Gastroesophageal sphincter (tissue), 4 donors: Measurements from ENCODE around the gene GALNT2. TPM values are rescaled to one million over a fixed set of nuclear protein-coding genes. Genes with fewer than 3 reads are reported as not detected.

Experiments
- ATAC-seq: fragments of 150-250 bp; one replicate; pipeline ENCODE4 v1.9.1; 2016; ENCODE audit warnings: mild to moderate bottlenecking, moderate library complexity
- H3K27ac ChIP-seq, 4 donors: fragments of 200-600 bp; sonication (generic) in 3 of 4; 1 replicate in 3 of 4; 2 replicates in 1 of 4; pipeline ENCODE4 v1.5.1; 2016 to 2019
- H3K27me3 ChIP-seq: fragments of 200-600 bp; sonication (generic); one replicate; pipeline ENCODE4 v1.5.1; 2019
- H3K36me3 ChIP-seq, 2 donors: fragments of 200-600 bp; sonication (generic); one replicate each; pipeline ENCODE4 v1.5.1; 2019; ENCODE audit warnings: control low read depth in 1 of 2
- H3K4me1 ChIP-seq, 3 donors: fragments of 200-600 bp; sonication (generic); 1 replicate in 2 of 3; 2 replicates in 1 of 3; pipeline ENCODE4 v1.5.1; 2016 to 2019; ENCODE audit warnings: control low read depth in 2 of 3
- H3K4me3 ChIP-seq, 2 donors: fragments of 200-600 bp; sonication (generic); one replicate each; pipeline ENCODE4 v1.5.1; 2019; ENCODE audit warnings: mild to moderate bottlenecking in 1 of 2, moderate library complexity in 1 of 2
- H3K9me3 ChIP-seq, 3 donors: fragments of 200-600 bp; sonication (generic); one replicate each; pipeline ENCODE4 v1.5.1; 2017 to 2019; ENCODE audit warnings: control low read depth in 2 of 3
- EP300 ChIP-seq: sonication (generic); formaldehyde crosslinking; IDR thresholded peaks from one replicate; pipeline ENCODE4 v1.6.1; 2017; ENCODE audit warnings: antibody characterized with exemption, mild to moderate bottlenecking
- POLR2A ChIP-seq, 2 donors: fragments of 450-650 bp; IDR thresholded peaks; one replicate each; pipeline ENCODE4 v1.6.1; 2017; ENCODE audit warnings: antibody characterized with exemption in 2 of 2, mild to moderate bottlenecking in 2 of 2, moderate library complexity in 1 of 2
- POLR2AphosphoS5 ChIP-seq: sonication (generic); formaldehyde crosslinking; IDR thresholded peaks from one replicate; pipeline ENCODE4 v1.6.1; 2017; ENCODE audit warnings: antibody characterized with exemption
- WGBS, 2 donors: methylation state at CpG; one replicate each; pipeline ENCODE4 v1.1.5; 2018; ENCODE audit warnings: low coverage in 1 of 2; 5-methylcytosine and 5-hydroxymethylcytosine counted together
- total RNA-seq, 4 donors: library from RNA; depleted of rRNA; stranded (reverse); fragments of >200 nt; gene quantifications; one replicate each; pipeline ENCODE4 v1.1.0, GENCODE V29; 2016
- TF ChIP-seq, protein P1 (sequence below), 4 experiments: fragments of 200-600 bp in 2 of 4; fragments of 450-650 bp in 2 of 4; sonication (generic) in 1 of 4; IDR thresholded peaks; one replicate each; pipeline ENCODE4 v1.5.1; 2017 to 2019; ENCODE audit warnings: antibody characterized with exemption in 4 of 4, mild to moderate bottlenecking in 2 of 4, moderate library complexity in 2 of 4

GALNT2 gene
- total RNA-seq, 4 donors from 2014 or later = 95.3 to 160 (median 134) TPM

DNA sequence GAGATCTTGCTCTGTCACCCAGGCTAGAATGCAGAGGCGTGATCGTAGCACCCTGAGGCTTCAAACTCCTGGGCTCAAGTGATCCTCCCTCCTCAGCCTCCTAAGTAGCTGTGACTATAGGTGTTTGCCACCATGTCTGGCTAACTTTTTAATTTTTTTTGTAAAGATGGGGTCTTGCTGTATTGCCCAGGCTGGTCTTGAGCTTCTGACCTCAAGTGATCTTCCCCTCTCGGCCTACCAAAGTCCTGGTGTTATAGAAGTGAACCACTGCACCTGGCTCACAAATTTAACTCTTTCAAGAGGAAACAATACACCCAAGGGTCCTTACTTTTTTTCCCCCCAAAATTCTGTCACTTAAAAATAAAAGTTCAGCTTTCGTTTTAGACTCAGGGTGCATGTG, 62.3 kb downstream of the GALNT2 start:
- Histone ChIP-seq H3K4me3 (no peak overlapping the region), H3K36me3 (no peaks in the 10 kb centered on the region), H3K9me3 (no peaks in the 10 kb centered on the region), H3K4me1 (peaks cover 0 to 100% (median 20%) of the 10 kb centered on the region in 3 donors), H3K27me3 (no peaks in the 10 kb centered on the region), H3K27ac (no peak overlapping the region)
- WGBS, 2 donors = 98 to 100% methylated on average over 3 to 4 of the region's 4 CpGs
- TF ChIP-seq POLR2AphosphoS5 = no peak
- TF ChIP-seq, protein P1, sequence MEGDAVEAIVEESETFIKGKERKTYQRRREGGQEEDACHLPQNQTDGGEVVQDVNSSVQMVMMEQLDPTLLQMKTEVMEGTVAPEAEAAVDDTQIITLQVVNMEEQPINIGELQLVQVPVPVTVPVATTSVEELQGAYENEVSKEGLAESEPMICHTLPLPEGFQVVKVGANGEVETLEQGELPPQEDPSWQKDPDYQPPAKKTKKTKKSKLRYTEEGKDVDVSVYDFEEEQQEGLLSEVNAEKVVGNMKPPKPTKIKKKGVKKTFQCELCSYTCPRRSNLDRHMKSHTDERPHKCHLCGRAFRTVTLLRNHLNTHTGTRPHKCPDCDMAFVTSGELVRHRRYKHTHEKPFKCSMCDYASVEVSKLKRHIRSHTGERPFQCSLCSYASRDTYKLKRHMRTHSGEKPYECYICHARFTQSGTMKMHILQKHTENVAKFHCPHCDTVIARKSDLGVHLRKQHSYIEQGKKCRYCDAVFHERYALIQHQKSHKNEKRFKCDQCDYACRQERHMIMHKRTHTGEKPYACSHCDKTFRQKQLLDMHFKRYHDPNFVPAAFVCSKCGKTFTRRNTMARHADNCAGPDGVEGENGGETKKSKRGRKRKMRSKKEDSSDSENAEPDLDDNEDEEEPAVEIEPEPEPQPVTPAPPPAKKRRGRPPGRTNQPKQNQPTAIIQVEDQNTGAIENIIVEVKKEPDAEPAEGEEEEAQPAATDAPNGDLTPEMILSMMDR (IDR thresholded peaks at IDR 0.05) = no peak
- TF ChIP-seq EP300 = no peak
- TF ChIP-seq POLR2A (IDR thresholded peaks at IDR 0.05) = no peak
- no peak for ATAC-seq

DNA sequence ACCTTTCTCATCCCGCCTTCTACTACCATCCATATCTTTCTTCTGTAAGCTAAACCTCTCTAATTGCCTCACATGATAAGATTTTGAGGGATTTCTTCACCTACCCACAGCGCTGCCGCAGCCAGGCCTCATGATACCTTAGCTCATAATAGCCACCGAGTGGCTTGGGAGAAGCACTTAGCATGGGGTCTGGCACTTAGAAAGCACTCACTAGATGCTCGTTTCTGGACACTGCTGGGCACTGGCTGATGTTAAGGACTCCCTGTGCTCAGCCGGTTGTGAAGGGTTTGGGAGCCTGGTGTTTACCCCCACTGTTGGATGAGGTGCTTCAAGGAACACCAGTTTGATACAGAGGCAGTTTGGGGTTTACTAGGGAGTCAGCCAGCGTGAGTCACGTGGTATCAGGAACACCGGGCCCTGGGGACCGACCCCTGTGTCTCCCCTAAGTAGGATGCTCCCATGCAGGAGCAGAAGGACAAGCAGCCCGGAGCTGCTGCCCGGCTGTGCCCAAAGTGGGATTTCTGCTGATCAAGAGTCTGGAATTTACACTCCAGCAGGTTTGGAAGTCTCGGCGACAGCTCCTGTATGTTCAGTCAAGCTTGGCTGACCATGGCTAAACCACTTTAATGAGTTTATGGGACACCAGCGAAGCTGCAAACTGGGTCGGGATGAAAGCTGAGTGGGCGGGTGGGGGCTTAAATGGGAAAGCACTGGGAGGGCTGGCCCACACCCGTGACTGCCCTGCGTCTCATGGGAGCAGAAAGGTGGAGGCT, 63.3 kb downstream of the GALNT2 start:
- ATAC-seq = no peak
- WGBS, 2 donors = 95 to 100% methylated on average over 3 to 7 of the region's 19 CpGs
- no peak for TF ChIP-seq EP300
- no peak for TF ChIP-seq POLR2A (IDR thresholded peaks at IDR 0.05)
- no peak for TF ChIP-seq POLR2AphosphoS5
- TF ChIP-seq, protein P1 (IDR thresholded peaks at IDR 0.05) = no peak
- no peaks in the 10 kb centered on the region for H3K36me3 ChIP-seq
- H3K4me3 ChIP-seq = no peak overlapping the region
- H3K4me1 ChIP-seq = peaks cover 0 to 100% (median 11%) of the 10 kb centered on the region in 3 donors
- H3K27me3 ChIP-seq = no peaks in the 10 kb centered on the region
- no peaks in the 10 kb centered on the region for H3K9me3 ChIP-seq
- H3K27ac ChIP-seq = no peak overlapping the region

GRCh38 chr1:230131457-230131856, 64.4 kb downstream of the GALNT2 start:
- H3K4me1 ChIP-seq = peaks cover 0 to 100% (median under 1%) of the 10 kb centered on the region in 3 donors
- H3K36me3 ChIP-seq = no peaks in the 10 kb centered on the region
- no peaks in the 10 kb centered on the region for H3K9me3 ChIP-seq
- no peaks in the 10 kb centered on the region for H3K27me3 ChIP-seq
- no peak overlapping the region for H3K27ac ChIP-seq
- 91 to 93% methylated on average over 5 to 8 of the region's 11 CpGs for WGBS, 2 donors
- ATAC-seq = no peak
- no peak overlapping the region for H3K4me3 ChIP-seq
- TF ChIP-seq POLR2A (IDR thresholded peaks at IDR 0.05) (no peak), POLR2AphosphoS5 (no peak)

- Histone ChIP-seq H3K36me3 (no peaks in the 10 kb centered on the region), H3K27ac (peak overlapping the region in 2 of 4 donors; percentile 21 to 58), H3K4me1 (peaks cover 6 to 100% (median 10%) of the 10 kb centered on the region in 3 donors), H3K9me3 (no peaks in the 10 kb centered on the region), H3K27me3 (no peaks in the 10 kb centered on the region), H3K4me3 (no peak overlapping the region)
- WGBS, 2 donors = 37 to 72% methylated on average over 6 of the region's 6 CpGs
- TF ChIP-seq POLR2AphosphoS5 (no peak), POLR2A (IDR thresholded peaks at IDR 0.05) (no peak), EP300 (no peak)
- TF ChIP-seq, protein P1 (IDR thresholded peaks at IDR 0.05) = no peak
- no peak for ATAC-seq
Measured at GRCh38 chr1:230132758-230133157, 65.7 kb downstream of the GALNT2 start.

DNA sequence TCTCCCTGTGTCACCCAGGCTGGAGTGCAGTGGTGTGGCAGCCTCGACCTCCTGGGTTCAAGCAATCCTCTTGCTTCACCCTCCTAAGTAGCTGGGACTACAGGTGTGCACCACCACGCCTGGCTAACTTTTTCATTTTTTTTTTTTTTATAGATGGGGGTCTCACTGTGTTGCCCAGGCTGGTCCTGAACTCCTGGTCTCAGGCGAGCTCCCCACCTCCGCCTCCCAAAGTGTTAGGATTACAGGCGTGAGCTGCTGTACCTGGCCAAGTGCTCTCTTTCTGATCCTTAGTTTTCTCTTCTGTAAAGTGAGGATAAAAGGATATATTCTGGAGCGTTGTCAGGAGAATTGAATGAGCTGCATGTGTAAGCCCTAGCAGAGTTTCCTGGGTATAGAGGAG, 68.7 kb downstream of the GALNT2 start:
- 100% methylated on average over 1 to 5 of the region's 6 CpGs for WGBS, 2 donors
- ATAC-seq = no peak
- TF ChIP-seq EP300 = no peak
- no peak for TF ChIP-seq POLR2AphosphoS5
- TF ChIP-seq, protein P1 (IDR thresholded peaks at IDR 0.05) = no peak
- TF ChIP-seq POLR2A (IDR thresholded peaks at IDR 0.05) = no peak
- Histone ChIP-seq H3K27ac (peak overlapping the region in 2 of 4 donors; percentile 70 to 76), H3K4me3 (no peak overlapping the region), H3K36me3 (no peaks in the 10 kb centered on the region), H3K4me1 (peaks cover 7 to 100% (median 20%) of the 10 kb centered on the region in 3 donors), H3K9me3 (no peaks in the 10 kb centered on the region), H3K27me3 (no peaks in the 10 kb centered on the region)
